Transverse colon (tissue), 4 donors: ENCODE results near the gene TNNC1. TPM values are rescaled to one million over a fixed set of nuclear protein-coding genes. Genes with fewer than 3 reads are reported as not detected.

Experiments
- DNase-seq: peaks from one replicate; pipeline ENCODE4 v3.0.0-alpha.2; 2019
- H3K27ac ChIP-seq, 4 donors: fragments of 200-600 bp; sonication (generic); 2 replicates each; pipeline ENCODE4 v1.5.1; 2016 to 2018; ENCODE audit warnings: inconsistent platforms in 4 of 4
- H3K27me3 ChIP-seq: fragments of 200-600 bp; sonication (generic); 2 replicates; pipeline ENCODE4 v1.5.1; 2017; ENCODE audit warnings: inconsistent platforms
- H3K36me3 ChIP-seq, 4 donors: fragments of 200-600 bp; sonication (generic); 2 replicates each; pipeline ENCODE4 v1.5.1; 2017 to 2019; ENCODE audit warnings: inconsistent platforms in 4 of 4
- H3K4me1 ChIP-seq, 4 donors: fragments of 200-600 bp; sonication (generic); 2 replicates each; pipeline ENCODE4 v1.5.1; 2017 to 2020; ENCODE audit warnings: inconsistent platforms in 4 of 4
- H3K4me3 ChIP-seq, 4 donors: fragments of 200-600 bp; sonication (generic); 1 replicate in 1 of 4; 2 replicates in 3 of 4; pipeline versions ENCODE4 v1.5.1 to v1.6.1; 2017 to 2019; ENCODE audit warnings: inconsistent platforms in 4 of 4
- H3K9me3 ChIP-seq, 2 donors: fragments of 200-600 bp; sonication (generic); 2 replicates each; pipeline ENCODE4 v1.5.1; 2017 to 2019; ENCODE audit warnings: inconsistent platforms in 2 of 2
- CTCF ChIP-seq, 5 experiments: fragments of 200-600 bp in 3 of 5; fragments of 450-650 bp in 2 of 5; sonication (generic) in 3 of 5; IDR thresholded peaks; 1 replicate in 2 of 5; 2 replicates in 3 of 5; pipeline ENCODE4 v1.5.1; 2016 to 2017; ENCODE audit warnings: antibody characterized with exemption in 5 of 5, inconsistent platforms in 3 of 5, mild to moderate bottlenecking in 2 of 5, moderate library complexity in 1 of 5
- EP300 ChIP-seq: sonication (generic); formaldehyde crosslinking; IDR thresholded peaks from one replicate; pipeline ENCODE4 v1.6.1; 2017; ENCODE audit warnings: antibody characterized with exemption, low read depth
- POLR2A ChIP-seq: fragments of 450-650 bp; IDR thresholded peaks from one replicate; pipeline ENCODE4 v1.6.1; 2016; ENCODE audit warnings: antibody characterized with exemption, mild to moderate bottlenecking, moderate library complexity
- POLR2AphosphoS5 ChIP-seq, 3 donors: sonication (generic); formaldehyde crosslinking; IDR thresholded peaks; one replicate each; pipeline ENCODE4 v1.6.1; 2016; ENCODE audit warnings: antibody characterized with exemption in 3 of 3
- WGBS, 2 donors: methylation state at CpG; one replicate each; pipeline ENCODE4 v1.1.5; 2018; ENCODE audit warnings: low coverage in 1 of 2; 5-methylcytosine and 5-hydroxymethylcytosine counted together
- in situ Hi-C, 4 donors: fragments of 200-750 bp; cut with MboI; loops; one replicate each; pipeline versions ENCODE4 v1.15.0 to v1.15.1; 2017; ENCODE audit warnings: low sequenced_read_pairs in 3 of 4, low pct_ligation_motif_present in 1 of 4, low pct_unique_long_range_greater_than_20kb in 1 of 4
- intact Hi-C: fragments of 100-400 bp; cut with DNase I; formaldehyde crosslinking; loops from one replicate; pipeline ENCODE4 v1.15.1; 2023; ENCODE audit warnings: low total_unique reads
- total RNA-seq, 4 donors: library from RNA; depleted of rRNA; stranded (reverse); fragments of >200 nt; gene quantifications; one replicate each; pipeline ENCODE4 v1.1.0, GENCODE V29; 2016

TNNC1 gene
- total RNA-seq, 4 donors from 2014 or later = 7.1 to 10.4 TPM; not detected in 2

DNA sequence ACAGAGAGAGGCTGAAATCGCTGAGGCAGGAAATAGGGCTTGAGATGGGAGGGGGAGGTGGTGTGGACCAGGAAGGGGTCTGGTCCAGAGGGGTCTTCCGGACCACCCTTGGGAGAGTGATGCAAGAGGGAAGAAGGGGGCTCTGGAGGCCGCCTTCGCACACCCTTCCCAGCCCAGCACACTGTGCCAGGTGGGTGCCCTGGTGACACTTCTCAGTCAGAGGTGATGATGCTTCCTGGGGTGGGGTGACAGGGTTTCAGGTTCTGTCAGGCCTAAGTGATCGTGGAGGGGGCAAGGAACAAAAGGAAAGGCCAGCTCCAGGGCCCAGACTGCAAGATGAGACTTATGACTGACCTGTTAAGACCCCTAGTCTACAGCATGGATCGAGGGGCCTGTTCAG, 21.6 kb downstream of the TNNC1 start:
- Histone ChIP-seq H3K4me3 (no peak overlapping the region), H3K9me3 (no peaks in the 10 kb centered on the region), H3K27ac (no peak overlapping the region), H3K27me3 (no peaks in the 10 kb centered on the region), H3K4me1 (peaks cover 0 to 10% (median 2%) of the 10 kb centered on the region in 4 donors), H3K36me3 (no peaks in the 10 kb centered on the region)
- WGBS, 2 donors = 84 to 90% methylated on average over 2 to 6 of the region's 6 CpGs
- no peak for DNase-seq
- in situ Hi-C loops (no loop called here), intact Hi-C loops (no loop called here)
- no peak for TF ChIP-seq POLR2AphosphoS5 (IDR thresholded peaks at IDR 0.05)
- no peak for TF ChIP-seq EP300
- TF ChIP-seq CTCF (IDR thresholded peaks at IDR 0.05) = no peak

DNA sequence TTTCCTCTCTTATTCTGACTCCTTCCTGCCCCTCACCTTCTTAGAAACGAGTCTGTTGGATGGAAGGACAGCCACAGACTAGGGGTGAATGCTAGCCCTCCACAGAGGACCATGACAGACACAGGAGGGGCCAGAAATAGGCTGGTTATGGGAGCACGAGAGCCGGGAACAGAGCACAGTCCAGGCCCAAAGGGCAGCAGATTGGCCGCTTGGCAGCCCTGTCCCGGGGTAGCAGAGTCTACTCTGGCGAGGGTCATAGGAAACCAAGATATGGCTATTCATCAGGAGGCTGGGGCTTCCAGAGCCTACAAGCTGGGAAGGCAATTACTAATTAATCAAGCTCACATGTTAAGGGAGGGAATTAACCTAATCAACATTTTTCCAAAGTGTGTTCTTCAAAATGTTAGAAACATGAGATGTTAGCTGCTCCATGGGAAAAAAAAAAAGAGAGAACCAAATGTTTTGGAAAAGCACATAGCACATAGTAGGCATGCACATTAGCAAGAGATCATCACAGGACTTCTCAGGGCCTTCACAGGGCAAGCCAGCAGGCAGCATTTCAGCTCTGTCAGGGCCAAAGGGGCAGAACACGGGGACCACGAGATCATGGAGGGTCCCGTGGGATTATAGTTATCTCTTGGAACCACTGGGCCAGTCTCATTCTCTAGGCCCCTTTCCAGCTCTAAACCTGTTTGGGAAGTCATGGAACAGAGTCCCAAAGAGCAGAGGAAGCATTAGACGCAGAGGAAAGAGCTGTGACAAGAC, 22.2 kb downstream of the TNNC1 start:
- WGBS, 2 donors = 87 to 90% methylated on average over 2 to 10 of the region's 10 CpGs
- TF ChIP-seq POLR2AphosphoS5 (IDR thresholded peaks at IDR 0.05) (no peak), CTCF (IDR thresholded peaks at IDR 0.05) (no peak), POLR2A (no peak), EP300 (no peak)
- Histone ChIP-seq H3K9me3 (no peaks in the 10 kb centered on the region), H3K4me1 (peaks cover 0 to 10% (median 2%) of the 10 kb centered on the region in 4 donors), H3K27me3 (no peaks in the 10 kb centered on the region), H3K4me3 (no peak overlapping the region), H3K27ac (no peak overlapping the region), H3K36me3 (no peaks in the 10 kb centered on the region)
- in situ Hi-C loops = no loop called here
- DNase-seq = no peak
- intact Hi-C loops = no loop called here

DNA sequence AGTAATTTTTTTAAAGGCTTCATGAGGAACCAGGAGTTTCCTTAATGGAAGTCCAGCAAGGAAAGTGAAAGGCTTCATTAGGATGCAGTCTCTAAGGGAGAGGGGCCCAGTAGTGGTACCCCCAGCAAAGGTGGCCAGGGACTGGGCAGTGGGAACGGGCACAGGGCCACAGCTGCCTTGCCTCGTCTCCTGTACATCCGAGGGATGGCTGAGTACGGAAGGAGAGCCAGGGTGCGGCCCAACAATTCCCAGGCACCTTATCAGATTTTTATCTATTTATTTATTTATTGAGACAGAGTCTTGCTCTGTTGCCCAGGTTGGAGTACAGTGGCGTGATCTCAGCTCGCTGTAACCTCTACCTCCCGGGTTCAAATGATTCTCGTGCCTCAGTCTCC, 23.4 kb downstream of the TNNC1 start:
- H3K27ac ChIP-seq = no peak overlapping the region
- no peak overlapping the region for H3K4me3 ChIP-seq
- 90 to 94% methylated on average over 5 to 9 of the region's 9 CpGs for WGBS, 2 donors
- no peak for TF ChIP-seq POLR2A
- TF ChIP-seq POLR2AphosphoS5 (IDR thresholded peaks at IDR 0.05) = no peak
- TF ChIP-seq CTCF (IDR thresholded peaks at IDR 0.05) = no peak
- no peak for TF ChIP-seq EP300
- intact Hi-C loops = no loop called here
- no peak for DNase-seq
- H3K27me3 ChIP-seq = no peaks in the 10 kb centered on the region
- H3K36me3 ChIP-seq = no peaks in the 10 kb centered on the region
- in situ Hi-C loops = no loop called here
- no peaks in the 10 kb centered on the region for H3K9me3 ChIP-seq
- H3K4me1 ChIP-seq = peaks cover 0 to 10% (median 2%) of the 10 kb centered on the region in 4 donors

DNA sequence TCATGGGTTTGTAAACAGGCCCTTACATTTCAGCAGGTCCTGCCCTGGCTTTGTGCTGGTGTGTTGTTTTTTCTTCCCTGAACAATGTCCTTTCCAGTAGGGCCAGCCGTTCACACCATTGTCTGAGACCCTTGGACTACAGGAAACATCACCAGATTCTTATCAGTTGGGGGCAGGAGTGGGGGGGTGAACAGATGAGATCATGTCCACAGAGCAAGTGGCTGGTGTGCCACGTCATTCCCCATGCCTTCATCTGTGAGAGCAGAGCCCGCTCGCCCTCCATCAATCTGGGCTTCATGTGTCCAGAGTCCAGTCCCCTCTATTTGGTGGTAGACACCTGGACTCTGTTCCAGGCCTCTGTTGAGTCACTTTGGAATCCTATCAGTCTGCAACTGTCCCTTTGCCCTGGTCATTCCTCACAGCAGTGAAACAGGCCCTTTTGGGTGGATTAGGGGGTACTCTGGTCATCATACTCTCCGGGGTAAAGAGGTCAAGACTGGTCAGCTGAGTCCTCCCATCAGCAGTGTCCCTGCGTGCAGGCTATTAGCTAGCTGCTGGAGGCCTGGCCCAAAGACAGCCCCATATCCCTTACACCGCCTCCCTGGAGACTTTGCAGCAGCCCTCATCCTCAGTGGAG, 23.9 kb downstream of the TNNC1 start:
- TF ChIP-seq POLR2A (no peak), CTCF (IDR thresholded peaks at IDR 0.05) (no peak), EP300 (no peak), POLR2AphosphoS5 (IDR thresholded peaks at IDR 0.05) (no peak)
- no peaks in the 10 kb centered on the region for H3K36me3 ChIP-seq
- 78% methylated on average over 7 of the region's 7 CpGs; no CpG with 5 or more reads in 1 of the 2 donors for WGBS, 2 donors
- H3K27ac ChIP-seq = no peak overlapping the region
- intact Hi-C loops (no loop called here), in situ Hi-C loops (no loop called here)
- no peak overlapping the region for H3K4me3 ChIP-seq
- no peak for DNase-seq
- H3K27me3 ChIP-seq = no peaks in the 10 kb centered on the region
- peaks cover 0 to 10% (median 2%) of the 10 kb centered on the region in 4 donors for H3K4me1 ChIP-seq
- H3K9me3 ChIP-seq = no peaks in the 10 kb centered on the region
